HG03521 (cell line): Measurements from ENCODE around the gene FAM222B.
"Not testable (repeated sequence)": the region's sequence is repeated elsewhere in the genome, so short reads cannot be mapped to it uniquely, and the experiment has no call there.

Experiments
- ATAC-seq: cut with Tn5 transposase; IDR thresholded peaks from one replicate; pipeline ENCODE4 v1.9.1; 2021; ENCODE audit warnings: mild to moderate bottlenecking, moderate library complexity; ENCODE audit not compliant: unreplicated experiment

The FAM222B gene

GRCh38 chr17:28841901-28842281, 699 bp downstream of the FAM222B start:
- no peak for ATAC-seq

GRCh38 chr17:28839221-28839620, 3.4 kb downstream of the FAM222B start:
- no peak for ATAC-seq

DNA sequence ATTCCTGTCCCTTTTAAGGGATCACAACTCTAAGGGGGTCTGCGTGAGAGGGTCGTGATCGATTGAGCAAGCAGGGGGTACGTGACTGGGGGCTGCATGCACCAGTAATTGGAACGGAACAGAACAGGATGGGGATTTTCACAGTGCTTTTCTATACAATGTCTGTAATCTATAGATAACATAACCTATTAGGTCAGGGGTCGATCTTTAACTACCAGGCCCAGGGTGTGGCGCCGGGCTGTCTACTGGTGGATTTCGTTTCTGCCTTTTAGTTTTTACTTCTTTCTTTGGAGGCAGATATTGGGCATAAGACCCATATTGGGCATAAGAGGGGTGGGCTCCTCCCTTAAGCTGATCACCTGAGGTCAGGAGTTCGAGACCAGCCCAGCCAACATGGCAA, 6.0 kb downstream of the FAM222B start:
- ATAC-seq = not testable (repeated sequence)

DNA sequence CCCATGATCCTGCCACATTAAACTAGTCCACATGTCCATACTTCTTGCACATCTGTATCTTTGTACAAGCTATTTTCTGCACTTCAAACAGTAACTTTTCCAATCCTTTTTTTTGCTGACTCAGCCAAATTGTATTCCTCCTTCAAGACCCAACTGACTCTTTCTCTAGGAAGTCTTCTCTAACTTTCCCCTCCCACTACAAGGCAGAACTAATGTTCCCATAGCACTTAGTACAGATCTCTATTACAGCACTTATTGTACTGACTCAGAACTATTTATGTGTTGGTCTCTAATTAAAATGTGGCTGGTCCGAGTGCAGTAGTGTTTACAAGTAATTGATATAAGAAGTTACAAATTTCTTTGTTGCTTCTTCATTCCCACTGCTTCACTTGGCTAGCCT, 8.2 kb downstream of the FAM222B start:
- no peak for ATAC-seq

DNA sequence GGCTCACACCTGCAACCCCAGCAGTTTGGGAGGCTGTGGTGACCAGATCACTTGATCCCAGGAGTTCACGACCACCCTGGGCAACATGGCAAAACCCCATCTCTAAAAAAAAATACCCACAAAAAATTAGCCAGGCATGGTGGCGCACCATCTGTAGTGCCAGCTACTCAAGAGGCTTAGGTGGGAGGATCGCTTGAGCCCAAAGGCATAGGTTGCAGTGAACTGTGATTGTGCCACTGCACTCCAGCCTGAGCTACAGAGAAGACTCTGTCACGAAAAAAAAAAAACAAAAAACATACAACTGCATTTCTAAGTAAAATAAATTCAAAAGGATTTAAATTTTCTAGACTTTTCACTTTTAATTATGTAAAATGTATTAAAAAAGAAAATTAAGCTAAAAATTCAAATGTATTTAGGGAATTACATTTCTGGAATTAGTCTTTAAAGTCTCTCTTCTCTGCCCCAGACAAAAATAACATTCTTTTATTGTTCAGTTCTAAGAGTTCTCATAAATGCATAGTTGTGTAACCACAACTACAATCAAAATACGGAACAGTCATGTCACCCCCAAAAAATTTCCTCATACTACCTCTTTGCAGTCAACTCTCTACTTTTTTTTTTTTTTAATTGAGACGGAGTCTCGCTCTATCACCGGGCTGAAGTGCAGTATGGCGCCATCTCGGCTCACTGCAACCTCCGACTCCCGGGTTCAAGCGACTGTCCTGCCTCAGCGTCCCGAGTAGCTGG, 14.1 kb downstream of the FAM222B start:
- ATAC-seq = no peak

- ATAC-seq = no peak
Measured at GRCh38 chr17:28827672-28828071, 14.9 kb downstream of the FAM222B start.

DNA sequence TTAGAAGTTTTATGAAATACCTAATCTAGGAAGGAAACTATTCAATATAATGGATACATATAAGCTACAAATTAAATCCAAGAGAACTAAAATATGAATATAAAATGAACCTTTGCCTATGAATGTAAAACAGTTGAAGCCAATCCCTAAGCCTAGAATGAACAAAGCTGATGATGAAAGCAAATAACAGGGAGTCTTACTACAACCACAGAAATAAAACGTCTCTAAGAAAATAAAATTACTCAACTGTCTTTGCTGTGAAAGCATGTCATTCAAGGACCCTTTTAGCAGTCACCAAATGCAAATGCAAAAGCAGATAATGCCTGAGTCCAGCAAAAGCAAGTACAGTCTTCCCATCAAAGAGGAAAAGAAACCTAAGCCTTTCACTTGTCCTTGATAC, 23.0 kb downstream of the FAM222B start:
- ATAC-seq = no peak

DNA sequence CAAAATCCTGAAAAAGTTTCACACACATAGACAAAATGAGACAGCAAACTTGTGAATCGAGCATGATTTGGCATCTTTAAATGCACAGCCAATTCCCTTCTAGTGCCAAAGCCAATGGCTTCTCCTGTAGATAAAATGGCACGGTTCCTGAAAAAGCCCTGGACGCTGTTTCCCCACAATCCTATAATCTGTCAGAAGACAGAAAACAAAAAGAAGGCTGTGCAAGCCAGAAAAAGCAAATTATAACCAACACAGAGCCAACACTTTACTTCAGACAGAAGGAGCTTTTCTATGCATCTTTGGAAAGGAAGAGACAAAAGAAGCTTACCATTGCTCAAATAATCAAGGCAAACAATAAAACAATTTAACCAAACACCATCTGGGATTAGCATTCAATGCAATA, 23.8 kb downstream of the FAM222B start:
- ATAC-seq = no peak

DNA sequence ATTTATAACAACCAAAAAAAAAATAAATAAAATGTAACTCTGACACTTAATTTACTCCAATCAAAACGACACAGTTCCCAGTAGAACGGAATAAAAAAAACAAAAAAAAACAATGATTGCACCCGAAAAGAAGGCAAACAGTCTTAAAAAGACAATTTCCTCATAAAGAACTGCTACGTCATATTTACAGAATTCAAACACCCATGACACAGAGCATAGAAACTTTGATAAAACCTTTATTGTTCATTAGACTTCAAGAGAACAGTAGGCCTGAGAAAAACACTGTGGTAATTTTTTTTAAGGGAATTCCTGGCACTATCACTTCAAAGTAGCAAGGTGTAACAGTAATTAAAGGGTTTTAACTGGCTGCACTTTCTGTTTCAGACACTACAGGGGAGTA, 26.1 kb downstream of the FAM222B start:
- ATAC-seq = no peak

- no peak for ATAC-seq
Measured at GRCh38 chr17:28812748-28813377, 29.7 kb downstream of the FAM222B start.

DNA sequence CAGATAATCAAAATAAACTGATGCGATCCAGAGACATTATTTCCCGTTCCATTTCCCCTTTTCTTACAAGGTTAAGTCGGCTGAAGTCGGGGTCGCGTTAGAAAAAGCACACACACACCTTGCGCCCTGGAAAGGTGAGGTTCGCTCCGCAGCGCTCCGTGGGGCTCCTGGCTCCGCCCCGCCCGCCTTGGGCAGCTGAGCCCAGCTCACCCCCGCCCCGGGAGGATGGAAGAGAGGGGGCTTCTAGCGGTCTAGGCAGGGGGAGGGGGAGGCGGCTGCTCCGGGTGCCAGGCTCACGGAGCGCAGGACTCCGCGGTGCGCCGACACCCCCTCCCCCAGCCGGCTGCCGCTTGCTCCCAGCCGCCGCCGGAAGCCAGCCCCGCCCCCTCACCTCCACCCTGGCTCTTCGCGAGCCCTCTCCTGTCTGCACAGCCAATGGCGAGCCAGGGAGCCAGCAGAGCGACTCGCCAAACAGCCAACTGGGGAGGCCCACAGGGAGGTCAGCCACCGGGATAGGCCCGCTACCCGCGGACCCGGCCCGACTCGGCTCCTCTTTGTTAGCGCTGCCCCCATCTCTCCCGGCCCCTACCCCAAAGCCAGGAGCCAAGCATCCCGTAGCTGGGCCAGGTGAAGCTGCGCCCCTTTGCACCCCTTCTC, 30.4 kb downstream of the FAM222B start:
- ATAC-seq = peak; percentile 96

DNA sequence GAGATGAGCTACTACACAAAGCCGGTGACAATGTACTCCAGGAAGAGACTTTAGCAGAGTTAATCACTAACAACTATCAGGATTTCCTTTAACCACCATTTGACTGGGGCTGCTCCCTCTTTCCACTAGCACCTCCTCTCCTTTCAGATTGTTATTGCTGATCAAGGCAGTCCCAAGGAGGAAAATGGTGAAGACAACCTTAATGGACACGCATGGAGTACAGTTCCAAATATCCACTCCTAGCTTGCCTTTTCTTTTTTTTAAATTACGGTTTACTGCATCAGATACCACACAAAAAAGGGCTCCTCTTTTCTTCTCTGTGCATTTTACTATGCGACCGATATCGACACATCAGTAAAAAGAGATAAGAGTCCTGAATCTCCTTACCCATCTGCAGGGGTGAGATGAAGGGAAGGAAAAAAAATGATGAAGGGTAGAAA, 30.9 kb downstream of the FAM222B start:
- no peak for ATAC-seq

GRCh38 chr17:28810437-28810836, 32.2 kb downstream of the FAM222B start:
- no peak for ATAC-seq

DNA sequence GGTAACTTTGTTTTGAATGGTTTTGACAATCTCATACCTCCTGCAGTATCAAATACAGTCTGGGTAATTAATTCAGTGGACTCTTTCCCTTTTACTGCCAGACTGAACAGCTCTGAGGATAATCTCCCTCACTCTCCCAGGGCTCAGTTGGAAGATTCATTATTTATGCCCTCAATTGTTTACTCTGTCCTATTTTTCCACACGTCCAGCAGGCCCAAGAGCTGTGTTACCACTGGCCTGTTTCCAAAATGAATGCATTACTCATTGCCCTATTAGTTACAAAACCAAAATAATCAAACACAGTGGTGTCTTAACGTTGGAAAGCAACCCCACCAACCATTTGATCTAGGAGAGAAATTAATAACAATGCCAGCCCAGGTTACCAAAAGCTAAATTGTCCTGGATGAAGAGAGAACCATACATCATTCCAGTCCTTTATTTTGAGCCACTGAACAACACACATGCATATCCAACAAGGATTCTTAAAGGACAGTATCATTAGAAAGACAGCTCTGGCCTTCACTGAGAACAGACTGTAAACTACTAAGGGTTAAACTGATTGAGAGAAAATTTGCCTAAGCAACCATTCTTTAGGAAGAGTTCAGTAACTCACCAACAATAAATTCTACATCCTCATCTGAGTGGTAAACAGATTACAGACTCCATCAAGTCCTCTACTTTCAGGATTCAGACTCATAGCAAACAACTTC, 34.5 kb downstream of the FAM222B start:
- no peak for ATAC-seq

- ATAC-seq = no peak
Measured at GRCh38 chr17:28796062-28796461, 46.5 kb downstream of the FAM222B start.

DNA sequence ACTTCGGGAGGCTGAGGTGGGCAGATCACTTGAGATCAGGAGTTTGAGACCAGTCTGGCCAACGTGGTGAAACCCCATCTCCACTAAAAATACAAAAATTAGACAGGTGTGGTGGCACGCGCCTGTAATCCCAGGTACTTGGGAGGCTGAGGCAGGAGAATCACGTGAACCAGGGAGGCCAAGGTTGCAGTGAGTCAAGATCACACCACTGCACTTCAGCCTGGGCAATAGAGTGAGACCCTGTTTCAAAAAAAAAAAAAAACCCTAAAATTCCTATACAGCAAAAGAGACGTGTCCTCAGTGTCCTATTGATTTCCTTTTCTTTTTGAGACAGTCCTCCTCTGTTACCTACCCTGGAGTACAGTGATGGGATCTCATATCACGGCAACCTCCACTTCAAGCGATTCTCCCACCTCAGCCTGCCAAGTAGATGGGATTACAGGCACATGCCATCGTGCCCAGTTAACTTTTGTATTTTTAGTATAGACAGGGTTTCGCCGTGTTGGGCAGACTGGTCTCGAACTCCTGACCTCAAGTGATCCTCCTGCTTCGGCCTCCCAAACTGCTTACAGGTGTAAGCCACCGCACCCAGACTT, 47.6 kb downstream of the FAM222B start:
- not testable (repeated sequence) for ATAC-seq

- ATAC-seq = no peak
Measured at GRCh38 chr17:28792877-28793661, 49.5 kb downstream of the FAM222B start.

- no peak for ATAC-seq
Measured at GRCh38 chr17:28788100-28788499, 54.5 kb downstream of the FAM222B start.

DNA sequence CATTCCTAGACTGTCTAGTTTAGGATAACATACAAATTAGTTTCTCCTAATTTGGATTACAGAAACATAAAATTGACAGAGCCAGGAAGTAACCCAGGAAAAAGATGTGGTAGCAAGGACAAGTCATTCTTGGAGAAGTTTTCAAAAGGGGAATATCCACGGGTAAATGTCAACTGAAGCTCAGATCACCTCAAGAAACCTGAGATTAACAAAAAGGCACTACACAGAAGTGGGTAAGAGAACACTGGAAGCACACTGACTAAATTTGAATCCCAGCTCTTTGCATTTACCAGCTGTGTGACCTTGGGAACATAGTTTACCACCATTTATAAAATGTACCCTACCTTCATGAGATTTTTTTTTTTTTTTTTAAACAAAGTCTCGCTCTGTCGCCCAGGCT, 59.4 kb downstream of the FAM222B start:
- no peak for ATAC-seq

DNA sequence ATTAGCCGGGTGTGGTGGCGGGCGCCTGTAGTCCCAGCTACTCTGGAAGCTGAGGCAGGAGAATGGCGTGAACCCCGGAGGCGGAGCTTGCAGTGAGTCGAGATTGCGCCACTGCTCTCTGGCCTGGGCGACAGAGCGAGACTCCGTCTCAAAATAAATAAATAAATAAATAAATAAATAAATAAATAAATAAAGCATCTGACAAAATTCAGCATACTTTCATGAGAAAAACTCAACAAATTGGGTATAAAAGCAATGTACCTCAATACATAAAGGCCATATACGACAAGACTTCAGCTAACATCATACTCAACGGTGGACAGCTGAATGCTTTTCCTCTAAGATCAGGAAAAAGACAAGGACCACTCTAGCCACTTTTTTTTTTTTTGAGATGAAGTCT, 63.0 kb downstream of the FAM222B start:
- ATAC-seq = not testable (repeated sequence)
